Measurements from ENCODE around the gene RPS3A.

DNA sequence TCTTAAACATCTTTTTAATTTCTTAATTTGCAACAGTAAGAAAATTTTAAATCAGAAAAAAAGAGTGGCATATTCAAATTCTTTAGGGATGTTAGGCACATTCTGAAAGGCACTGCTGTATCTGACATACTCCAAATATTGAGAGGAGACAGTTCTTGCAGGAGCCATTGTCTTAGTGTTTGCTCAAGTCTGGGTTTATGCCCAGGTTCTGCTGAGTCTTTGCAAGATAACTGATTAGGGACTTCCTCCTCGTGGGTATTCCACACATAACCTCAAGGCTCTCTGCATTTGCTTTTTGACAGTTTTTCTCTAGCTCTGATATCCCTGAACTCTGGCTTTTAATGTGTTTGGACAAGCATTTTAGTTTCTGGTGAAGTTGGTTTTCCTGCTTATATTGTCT is 52.6 kb downstream of the RPS3A start:
- TF ChIP-seq, protein P1, sequence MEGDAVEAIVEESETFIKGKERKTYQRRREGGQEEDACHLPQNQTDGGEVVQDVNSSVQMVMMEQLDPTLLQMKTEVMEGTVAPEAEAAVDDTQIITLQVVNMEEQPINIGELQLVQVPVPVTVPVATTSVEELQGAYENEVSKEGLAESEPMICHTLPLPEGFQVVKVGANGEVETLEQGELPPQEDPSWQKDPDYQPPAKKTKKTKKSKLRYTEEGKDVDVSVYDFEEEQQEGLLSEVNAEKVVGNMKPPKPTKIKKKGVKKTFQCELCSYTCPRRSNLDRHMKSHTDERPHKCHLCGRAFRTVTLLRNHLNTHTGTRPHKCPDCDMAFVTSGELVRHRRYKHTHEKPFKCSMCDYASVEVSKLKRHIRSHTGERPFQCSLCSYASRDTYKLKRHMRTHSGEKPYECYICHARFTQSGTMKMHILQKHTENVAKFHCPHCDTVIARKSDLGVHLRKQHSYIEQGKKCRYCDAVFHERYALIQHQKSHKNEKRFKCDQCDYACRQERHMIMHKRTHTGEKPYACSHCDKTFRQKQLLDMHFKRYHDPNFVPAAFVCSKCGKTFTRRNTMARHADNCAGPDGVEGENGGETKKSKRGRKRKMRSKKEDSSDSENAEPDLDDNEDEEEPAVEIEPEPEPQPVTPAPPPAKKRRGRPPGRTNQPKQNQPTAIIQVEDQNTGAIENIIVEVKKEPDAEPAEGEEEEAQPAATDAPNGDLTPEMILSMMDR (conservative IDR thresholded peaks at IDR 0.05 in 1 of 2, IDR thresholded peaks at IDR 0.05 in 1 of 2; ENCODE audit: low read depth in 1 of 2, low read length in 2 of 2), result no peak
- TF ChIP-seq EZH2 (IDR thresholded peaks at IDR 0.05; ENCODE audit: low read length, missing control alignments), result no peak

Measured in fibroblast of lung (primary cell).